ENCODE results near the gene CCM2L.
"Not testable (repeated sequence)": the region's sequence is repeated elsewhere in the genome, so short reads cannot be mapped to it uniquely, and the experiment has no call there.

The CCM2L gene

GRCh38 chr20:32028647-32029372 lies 18.6 kb downstream of the CCM2L start:
- Mint-ChIP-seq H3K4me3 (no peak overlapping the region), H3K27ac (no peak overlapping the region), H3K4me1 (peaks cover 10% of the 10 kb centered on the region), H3K9me3 (no peaks in the 10 kb centered on the region), H3K27me3 (peaks cover 9% of the 10 kb centered on the region), H3K36me3 (no peaks in the 10 kb centered on the region)
- no peak for DNase-seq (ENCODE audit: low spot score in 2 of 2)
- ATAC-seq (ENCODE audit: low read depth), result no peak

- H3K4me3 Mint-ChIP-seq, result no peak overlapping the region
- ATAC-seq (ENCODE audit: low read depth), result no peak
- no peaks in the 10 kb centered on the region for H3K9me3 Mint-ChIP-seq
- DNase-seq (ENCODE audit: low spot score in 2 of 2), result no peak
- H3K27ac Mint-ChIP-seq, result no peak overlapping the region
- H3K36me3 Mint-ChIP-seq, result no peaks in the 10 kb centered on the region
- H3K27me3 Mint-ChIP-seq, result peaks cover 9% of the 10 kb centered on the region
- peaks cover 10% of the 10 kb centered on the region for H3K4me1 Mint-ChIP-seq
Observed at GRCh38 chr20:32029561-32029960, 19.3 kb downstream of the CCM2L start.

GRCh38 chr20:32031007-32031958 lies 21.0 kb downstream of the CCM2L start:
- Mint-ChIP-seq H3K9me3 (no peaks in the 10 kb centered on the region), H3K27ac (no peak overlapping the region), H3K4me3 (peak overlapping the region; percentile 67), H3K27me3 (peaks cover 12% of the 10 kb centered on the region), H3K36me3 (no peaks in the 10 kb centered on the region), H3K4me1 (peaks cover 18% of the 10 kb centered on the region)
- ATAC-seq (ENCODE audit: low read depth) (peak; percentile 55), DNase-seq (ENCODE audit: low spot score in 2 of 2) (peak; percentile 60 to 76)

DNA sequence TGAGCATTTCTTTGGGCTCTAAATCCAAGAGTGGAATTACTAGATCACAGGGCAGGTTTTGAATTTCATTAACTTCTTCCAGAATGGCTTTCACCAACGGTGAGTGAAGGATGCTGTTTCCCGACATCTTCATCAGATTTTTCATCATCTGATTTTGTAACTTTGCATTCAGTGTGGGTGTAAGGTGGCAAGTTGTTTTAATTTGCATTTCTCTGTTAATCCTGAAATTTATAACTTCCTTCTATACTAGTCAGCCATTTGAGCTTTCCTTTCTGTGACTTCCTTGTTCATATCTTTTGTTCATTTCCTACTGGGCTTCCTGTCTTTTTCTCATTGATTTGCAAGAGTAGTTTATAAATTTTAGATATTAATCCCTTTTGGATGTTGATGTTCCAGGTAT lies 23.1 kb downstream of the CCM2L start:
- no peaks in the 10 kb centered on the region for H3K36me3 Mint-ChIP-seq
- ATAC-seq (ENCODE audit: low read depth) (no peak), DNase-seq (ENCODE audit: low spot score in 2 of 2) (no peak)
- peaks cover 21% of the 10 kb centered on the region for H3K4me1 Mint-ChIP-seq
- no peak overlapping the region for H3K27ac Mint-ChIP-seq
- no peak overlapping the region for H3K4me3 Mint-ChIP-seq
- H3K9me3 Mint-ChIP-seq, result peaks cover 3% of the 10 kb centered on the region
- peaks cover 9% of the 10 kb centered on the region for H3K27me3 Mint-ChIP-seq

GRCh38 chr20:32033721-32034120 lies 23.5 kb downstream of the CCM2L start:
- not testable (repeated sequence) for H3K36me3 Mint-ChIP-seq; DNase-seq (ENCODE audit: low spot score in 2 of 2); H3K27ac Mint-ChIP-seq; H3K27me3 Mint-ChIP-seq; H3K9me3 Mint-ChIP-seq; H3K4me3 Mint-ChIP-seq; ATAC-seq (ENCODE audit: low read depth)
- H3K4me1 Mint-ChIP-seq, result peaks cover 21% of the 10 kb centered on the region

GRCh38 chr20:32034581-32035425 lies 24.6 kb downstream of the CCM2L start:
- DNase-seq (ENCODE audit: low spot score in 2 of 2), result no peak
- H3K27me3 Mint-ChIP-seq, result peaks cover 6% of the 10 kb centered on the region
- no peaks in the 10 kb centered on the region for H3K36me3 Mint-ChIP-seq

DNA sequence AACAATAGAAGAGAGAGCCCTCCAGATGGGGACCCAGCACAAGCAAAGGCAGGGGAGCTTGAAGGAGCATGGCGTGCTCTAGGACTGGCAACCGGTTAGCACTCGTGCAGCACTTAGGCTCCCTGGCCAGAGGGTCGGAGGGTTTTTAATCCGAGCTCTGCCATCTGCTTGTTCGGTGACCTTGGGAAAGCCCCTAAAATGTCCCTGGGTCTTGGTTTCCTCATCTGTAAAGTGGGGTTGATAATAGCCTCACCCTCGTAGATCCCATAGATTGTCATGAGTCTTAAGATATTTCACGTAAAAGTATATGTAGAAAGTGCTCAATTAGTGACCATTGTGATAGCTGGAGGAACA lies 25.2 kb downstream of the CCM2L start:
- peaks cover 3% of the 10 kb centered on the region for H3K9me3 Mint-ChIP-seq
- peaks cover 6% of the 10 kb centered on the region for H3K27me3 Mint-ChIP-seq
- no peak overlapping the region for H3K27ac Mint-ChIP-seq
- H3K4me1 Mint-ChIP-seq, result peaks cover 30% of the 10 kb centered on the region
- H3K4me3 Mint-ChIP-seq, result no peak overlapping the region
- no peak for DNase-seq (ENCODE audit: low spot score in 2 of 2)
- no peaks in the 10 kb centered on the region for H3K36me3 Mint-ChIP-seq
- ATAC-seq (ENCODE audit: low read depth), result peak; percentile 4

More at GRCh38 chr20:32034581-32035425, 24.6 kb downstream of the CCM2L start:
- ATAC-seq (ENCODE audit: low read depth), result peak; percentile 53
- peaks cover 25% of the 10 kb centered on the region for H3K4me1 Mint-ChIP-seq
- H3K4me3 Mint-ChIP-seq, result no peak overlapping the region
- peaks cover 3% of the 10 kb centered on the region for H3K9me3 Mint-ChIP-seq
- no peak overlapping the region for H3K27ac Mint-ChIP-seq

DNA sequence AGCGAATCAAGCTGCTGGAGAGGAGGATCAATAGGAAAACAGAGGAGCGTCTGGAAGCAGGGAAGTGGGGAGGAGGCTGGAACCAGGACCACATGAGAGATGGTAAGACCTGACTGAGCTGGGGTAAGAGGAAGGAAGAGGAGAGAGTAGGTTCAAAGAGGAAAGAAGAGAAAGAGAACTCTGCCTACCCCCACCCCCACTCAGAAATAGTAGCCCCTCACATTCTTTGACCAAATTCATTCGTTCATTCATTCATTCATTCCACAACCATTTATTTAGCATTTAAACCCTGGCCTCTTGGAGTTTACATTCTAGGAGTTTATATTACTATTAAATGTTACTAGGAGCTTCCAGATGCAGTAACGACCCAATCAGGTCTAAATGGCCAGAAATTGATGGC lies 26.0 kb downstream of the CCM2L start:
- no peak for DNase-seq (ENCODE audit: low spot score in 2 of 2)
- H3K9me3 Mint-ChIP-seq, result peaks cover 3% of the 10 kb centered on the region
- H3K36me3 Mint-ChIP-seq, result no peaks in the 10 kb centered on the region
- no peak for ATAC-seq (ENCODE audit: low read depth)
- peaks cover 38% of the 10 kb centered on the region for H3K4me1 Mint-ChIP-seq
- H3K4me3 Mint-ChIP-seq, result no peak overlapping the region
- H3K27ac Mint-ChIP-seq, result no peak overlapping the region
- peaks cover 6% of the 10 kb centered on the region for H3K27me3 Mint-ChIP-seq

GRCh38 chr20:32036716-32037485 lies 26.7 kb downstream of the CCM2L start:
- peaks cover 6% of the 10 kb centered on the region for H3K27me3 Mint-ChIP-seq

GRCh38 chr20:32037929-32038328 lies 27.7 kb downstream of the CCM2L start:
- ATAC-seq (ENCODE audit: low read depth), result no peak
- Mint-ChIP-seq H3K4me3 (no peak overlapping the region), H3K27ac (no peak overlapping the region), H3K27me3 (peaks cover 3% of the 10 kb centered on the region), H3K36me3 (no peaks in the 10 kb centered on the region), H3K9me3 (peaks cover 3% of the 10 kb centered on the region), H3K4me1 (peaks cover 48% of the 10 kb centered on the region)
- no peak for DNase-seq (ENCODE audit: low spot score in 2 of 2)

More at GRCh38 chr20:32036716-32037485, 26.7 kb downstream of the CCM2L start:
- Mint-ChIP-seq H3K27ac (no peak overlapping the region), H3K9me3 (peaks cover 3% of the 10 kb centered on the region), H3K4me1 (peaks cover 42% of the 10 kb centered on the region), H3K36me3 (no peaks in the 10 kb centered on the region), H3K4me3 (no peak overlapping the region)
- ATAC-seq (ENCODE audit: low read depth) (no peak), DNase-seq (ENCODE audit: low spot score in 2 of 2) (no peak)

DNA sequence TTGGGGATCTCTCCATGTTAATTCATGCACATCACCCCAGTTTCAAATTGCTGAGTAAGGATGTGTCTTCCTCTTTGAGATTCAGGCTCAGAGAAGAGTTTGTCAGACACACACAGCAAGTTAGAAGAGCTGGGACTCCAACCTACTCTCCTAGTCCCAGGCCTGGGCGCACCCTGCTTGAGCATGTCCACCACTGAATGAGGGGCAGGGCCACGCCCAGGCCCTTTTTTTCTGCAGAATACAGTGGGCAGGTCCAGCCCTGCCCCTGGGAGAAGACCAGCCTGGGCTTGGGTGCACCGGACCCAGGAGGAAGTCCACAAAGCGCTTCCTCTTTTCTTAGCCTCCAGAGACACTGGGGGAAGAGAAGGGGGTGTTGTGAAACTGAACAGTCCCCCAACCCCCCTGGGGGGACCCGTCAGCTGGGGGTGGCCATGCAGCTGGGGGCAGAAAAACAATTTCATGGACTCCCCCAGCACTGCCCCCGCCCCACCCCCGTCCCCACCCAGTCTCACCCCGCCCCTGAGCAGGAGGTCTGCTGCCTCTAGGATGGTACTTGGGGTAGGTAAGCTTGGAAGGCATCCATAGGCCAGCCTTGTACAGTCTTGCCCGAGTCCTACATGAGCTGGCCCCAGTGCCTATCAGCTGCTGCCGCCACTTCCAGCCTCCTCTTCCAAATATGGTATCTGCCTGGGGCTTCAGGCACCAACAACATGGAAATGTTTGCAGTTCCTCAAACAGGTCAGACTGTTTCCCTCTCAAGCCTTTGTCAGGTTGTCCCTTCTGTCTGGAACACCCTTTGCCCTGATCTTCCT lies 30.1 kb downstream of the CCM2L start:
- Mint-ChIP-seq H3K9me3 (peaks cover 3% of the 10 kb centered on the region), H3K36me3 (no peaks in the 10 kb centered on the region), H3K4me1 (peaks cover 37% of the 10 kb centered on the region), H3K27me3 (no peaks in the 10 kb centered on the region), H3K4me3 (peak overlapping the region; percentile 69), H3K27ac (peak overlapping the region; percentile 75)
- ATAC-seq (ENCODE audit: low read depth) (peak; percentile 93), DNase-seq (ENCODE audit: low spot score in 2 of 2) (peak; percentile 74 to 77)

- H3K27ac Mint-ChIP-seq, result no peak overlapping the region
- no peaks in the 10 kb centered on the region for H3K36me3 Mint-ChIP-seq
- no peaks in the 10 kb centered on the region for H3K9me3 Mint-ChIP-seq
Observed at GRCh38 chr20:32045999-32046398, 35.8 kb downstream of the CCM2L start.

More at GRCh38 chr20:32045999-32046398, 35.8 kb downstream of the CCM2L start:
- Mint-ChIP-seq H3K27me3 (no peaks in the 10 kb centered on the region), H3K4me1 (peaks cover 15% of the 10 kb centered on the region), H3K4me3 (no peak overlapping the region)
- DNase-seq (ENCODE audit: low spot score in 2 of 2), result no peak
- no peak for ATAC-seq (ENCODE audit: low read depth)
